HL-60 (cell line): Measurements from ENCODE around the gene PTPMT1.
"Not testable (repeated sequence)": the region's sequence is repeated elsewhere in the genome, so short reads cannot be mapped to it uniquely, and the experiment has no call there.

Experiments
- CTCF ChIP-seq: IDR thresholded peaks from one replicate; pipeline ENCODE4 v1.5.1; 2011; ENCODE audit warnings: low read length, control low read depth, inconsistent platforms; ENCODE audit not compliant: insufficient read depth
- GABPA ChIP-seq: IDR thresholded peaks from 2 replicates; pipeline ENCODE4 v1.6.1; 2012; ENCODE audit warnings: low read depth
- POLR2AphosphoS5 ChIP-seq: IDR thresholded peaks from 2 replicates; pipeline ENCODE4 v1.6.1; 2012; ENCODE audit warnings: low read depth
- TF ChIP-seq, protein P1 (sequence below): IDR thresholded peaks from 2 replicates; pipeline ENCODE4 v1.6.1; 2012; ENCODE audit warnings: low read depth; ENCODE audit not compliant: insufficient replicate concordance

DNA sequence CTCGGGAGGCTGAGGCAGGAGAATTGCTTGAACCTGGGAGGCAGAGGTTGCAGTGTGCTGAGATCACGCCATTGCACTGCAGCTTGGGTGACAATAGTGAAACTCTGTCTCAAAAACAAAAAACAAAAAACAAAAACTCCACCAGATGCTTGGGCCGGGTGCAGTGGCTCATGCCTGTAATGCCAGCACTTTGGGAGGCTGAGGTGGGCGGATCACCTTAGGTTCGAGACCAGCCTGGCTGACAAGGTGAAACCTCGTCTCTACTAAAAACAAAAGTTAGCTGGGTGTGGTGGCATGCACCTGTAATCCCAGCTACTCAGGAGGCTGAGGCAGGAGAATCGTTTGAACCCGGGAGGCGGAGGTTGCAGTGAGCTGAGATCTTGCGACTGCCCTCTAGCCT lies 1.0 kb upstream of the PTPMT1 start:
- not testable (repeated sequence) for TF ChIP-seq CTCF, GABPA, POLR2AphosphoS5
- TF ChIP-seq, protein P1, sequence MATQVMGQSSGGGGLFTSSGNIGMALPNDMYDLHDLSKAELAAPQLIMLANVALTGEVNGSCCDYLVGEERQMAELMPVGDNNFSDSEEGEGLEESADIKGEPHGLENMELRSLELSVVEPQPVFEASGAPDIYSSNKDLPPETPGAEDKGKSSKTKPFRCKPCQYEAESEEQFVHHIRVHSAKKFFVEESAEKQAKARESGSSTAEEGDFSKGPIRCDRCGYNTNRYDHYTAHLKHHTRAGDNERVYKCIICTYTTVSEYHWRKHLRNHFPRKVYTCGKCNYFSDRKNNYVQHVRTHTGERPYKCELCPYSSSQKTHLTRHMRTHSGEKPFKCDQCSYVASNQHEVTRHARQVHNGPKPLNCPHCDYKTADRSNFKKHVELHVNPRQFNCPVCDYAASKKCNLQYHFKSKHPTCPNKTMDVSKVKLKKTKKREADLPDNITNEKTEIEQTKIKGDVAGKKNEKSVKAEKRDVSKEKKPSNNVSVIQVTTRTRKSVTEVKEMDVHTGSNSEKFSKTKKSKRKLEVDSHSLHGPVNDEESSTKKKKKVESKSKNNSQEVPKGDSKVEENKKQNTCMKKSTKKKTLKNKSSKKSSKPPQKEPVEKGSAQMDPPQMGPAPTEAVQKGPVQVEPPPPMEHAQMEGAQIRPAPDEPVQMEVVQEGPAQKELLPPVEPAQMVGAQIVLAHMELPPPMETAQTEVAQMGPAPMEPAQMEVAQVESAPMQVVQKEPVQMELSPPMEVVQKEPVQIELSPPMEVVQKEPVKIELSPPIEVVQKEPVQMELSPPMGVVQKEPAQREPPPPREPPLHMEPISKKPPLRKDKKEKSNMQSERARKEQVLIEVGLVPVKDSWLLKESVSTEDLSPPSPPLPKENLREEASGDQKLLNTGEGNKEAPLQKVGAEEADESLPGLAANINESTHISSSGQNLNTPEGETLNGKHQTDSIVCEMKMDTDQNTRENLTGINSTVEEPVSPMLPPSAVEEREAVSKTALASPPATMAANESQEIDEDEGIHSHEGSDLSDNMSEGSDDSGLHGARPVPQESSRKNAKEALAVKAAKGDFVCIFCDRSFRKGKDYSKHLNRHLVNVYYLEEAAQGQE = not testable (repeated sequence)
